Stimulated activated CD4-positive, alpha-beta T cell treated with anti-CD3 and anti-CD28 coated beads, Interleukin-15, amount 100 ng/mL, for 1 hour (primary cell): Measurements from ENCODE around the gene RRP8.
A peak's percentile ranks its signal among the peaks of the same experiment; 100 is the strongest.

Experiments
- DNase-seq, 2 donors: peaks; one replicate each; pipeline ENCODE4 v3.0.0-alpha.2; 2020; ENCODE audit warnings: low read depth in 1 of 2, low spot score in 1 of 2

The RRP8 gene

DNA sequence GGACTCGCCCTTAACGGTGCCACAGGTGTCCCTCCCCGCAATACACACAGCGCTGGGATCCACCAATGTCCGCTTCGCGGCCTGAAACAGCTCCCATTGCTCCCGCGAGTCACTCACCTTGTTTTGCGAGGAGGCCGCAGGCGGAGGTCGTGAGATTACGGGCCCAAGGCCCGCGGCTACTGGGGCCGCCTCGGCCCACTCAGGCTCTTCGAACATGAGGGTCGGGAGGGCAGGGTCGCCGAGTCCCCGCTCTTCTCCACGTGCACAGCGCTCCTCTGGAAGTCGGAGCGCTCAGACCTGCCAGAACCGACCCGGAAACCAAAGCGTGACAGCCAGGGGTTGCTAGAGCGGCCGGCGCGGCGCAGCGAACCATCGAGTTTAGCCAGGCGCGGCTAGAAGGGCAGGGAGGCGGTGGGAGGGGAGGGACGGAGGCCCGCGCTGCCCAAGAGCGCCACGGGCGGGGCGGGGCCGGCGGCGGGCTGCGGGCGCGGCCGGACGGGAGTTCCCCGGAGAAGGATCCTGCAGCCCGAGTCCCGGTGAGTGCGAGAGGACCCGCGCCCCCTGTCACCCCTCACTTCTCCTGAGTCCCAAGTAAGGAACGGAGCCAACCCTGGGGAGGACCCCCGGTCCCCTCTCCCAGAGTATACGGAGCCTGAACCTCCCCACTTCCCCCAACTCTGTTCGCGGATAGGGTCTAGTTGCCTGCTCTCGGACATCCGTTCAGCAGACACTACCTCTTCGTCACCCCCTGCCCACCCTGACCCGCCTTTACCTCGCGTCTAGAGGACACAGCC is at the start of gene RRP8, which contains the start of gene ILK:
Gene RRP8 (minus strand): TSS at position 330 of the 794 bp plus-strand sequence. CDS start 114 bp downstream, at position 216.
Gene ILK (plus strand): TSS at position 488 of the 794 bp plus-strand sequence. CDS start 498 bp downstream, outside the sequence.
- DNase-seq, result peak; percentile 68 to 76

GRCh38 chr11:6653097-6653496 is 49.7 kb upstream of the RRP8 start:
- no peak for DNase-seq

GRCh38 chr11:6652182-6652581 is 48.8 kb upstream of the RRP8 start:
- no peak for DNase-seq

- no peak for DNase-seq
Measured at GRCh38 chr11:6650980-6651379, 47.6 kb upstream of the RRP8 start.

DNA sequence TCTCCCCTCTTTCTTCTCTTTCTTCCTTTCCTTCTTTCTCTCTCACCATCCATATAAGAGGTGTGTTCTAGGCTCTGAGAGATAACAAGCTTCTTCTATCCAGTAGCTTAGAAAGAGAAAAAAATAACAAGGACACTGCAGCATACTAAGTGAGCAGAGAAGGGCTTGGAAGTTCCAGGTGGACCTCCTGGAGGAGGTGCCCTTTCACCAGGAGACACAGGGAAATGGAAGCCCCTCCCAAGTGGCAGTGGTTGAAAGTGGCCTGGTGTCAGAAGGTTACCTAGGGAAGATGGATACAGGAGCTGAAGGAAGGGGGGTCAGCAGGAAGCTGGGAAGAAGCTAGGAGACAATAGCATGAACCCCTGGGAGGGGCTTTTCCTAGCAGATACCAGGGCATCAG is 46.7 kb upstream of the RRP8 start:
- no peak for DNase-seq

DNA sequence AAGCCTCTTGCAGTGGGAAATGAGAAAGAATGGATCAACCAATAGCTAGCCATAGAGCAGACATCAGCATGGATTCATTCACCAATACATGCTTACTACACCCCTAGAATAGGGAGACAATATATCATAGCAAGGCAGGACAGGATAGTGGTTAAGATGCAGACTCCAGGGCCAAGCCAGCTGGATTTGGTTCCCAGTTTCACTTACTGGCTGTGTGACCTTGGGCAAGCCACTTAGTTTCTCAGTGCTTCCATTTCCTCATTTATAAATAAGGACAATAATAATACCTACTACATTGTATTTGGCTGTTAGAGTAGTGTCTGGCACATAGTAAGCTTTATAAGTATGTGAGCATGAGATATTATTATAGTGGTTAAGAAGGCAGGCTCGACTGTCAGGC is 45.1 kb upstream of the RRP8 start:
- DNase-seq, result no peak

DNA sequence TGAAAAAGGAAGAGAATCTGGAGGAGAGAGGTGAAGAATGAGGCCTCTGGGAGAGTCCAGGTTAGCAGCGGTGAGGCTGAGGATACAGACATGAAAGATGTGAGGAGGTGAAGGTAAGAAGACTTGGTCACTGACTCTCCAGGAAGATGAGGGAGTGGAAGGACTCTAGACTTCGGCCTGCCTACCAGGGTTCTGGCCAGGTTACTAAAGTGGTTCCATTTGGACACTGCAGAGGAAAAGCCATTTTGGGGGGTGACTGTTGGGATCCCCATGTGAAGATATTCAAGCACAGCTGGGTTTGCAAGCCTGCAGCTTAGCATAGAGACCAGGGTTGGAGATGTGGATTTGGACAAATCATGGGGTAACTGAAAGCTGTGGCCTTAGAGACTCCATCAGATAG is 44.4 kb upstream of the RRP8 start:
- no peak for DNase-seq

GRCh38 chr11:6646918-6647679 is 43.7 kb upstream of the RRP8 start:
- DNase-seq, result no peak

- no peak for DNase-seq
Measured at GRCh38 chr11:6646576-6646917, 43.1 kb upstream of the RRP8 start.

GRCh38 chr11:6646071-6646470 is 42.7 kb upstream of the RRP8 start:
- no peak for DNase-seq

DNA sequence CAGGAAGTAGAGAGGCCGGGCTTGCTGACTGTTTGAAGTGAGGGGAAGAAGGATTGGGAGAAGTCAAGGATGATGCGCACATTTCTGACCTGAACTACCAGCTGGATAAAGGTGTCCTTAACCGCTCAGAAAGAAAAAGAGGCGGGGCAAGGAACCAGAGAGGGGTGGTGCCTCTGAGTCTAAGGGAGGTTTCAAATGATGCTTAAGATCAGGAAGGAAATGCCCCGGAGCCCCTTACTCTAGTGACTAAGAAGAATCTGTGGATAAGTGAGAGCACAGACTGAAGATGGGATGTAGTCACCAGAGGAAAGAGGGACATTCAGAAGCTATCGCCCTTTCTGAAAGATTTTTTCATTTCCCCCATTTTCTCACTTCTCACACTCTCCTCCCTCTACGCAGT is 39.5 kb upstream of the RRP8 start:
- DNase-seq, result no peak

- no peak for DNase-seq
Measured at GRCh38 chr11:6640985-6641701, 37.7 kb upstream of the RRP8 start.

DNA sequence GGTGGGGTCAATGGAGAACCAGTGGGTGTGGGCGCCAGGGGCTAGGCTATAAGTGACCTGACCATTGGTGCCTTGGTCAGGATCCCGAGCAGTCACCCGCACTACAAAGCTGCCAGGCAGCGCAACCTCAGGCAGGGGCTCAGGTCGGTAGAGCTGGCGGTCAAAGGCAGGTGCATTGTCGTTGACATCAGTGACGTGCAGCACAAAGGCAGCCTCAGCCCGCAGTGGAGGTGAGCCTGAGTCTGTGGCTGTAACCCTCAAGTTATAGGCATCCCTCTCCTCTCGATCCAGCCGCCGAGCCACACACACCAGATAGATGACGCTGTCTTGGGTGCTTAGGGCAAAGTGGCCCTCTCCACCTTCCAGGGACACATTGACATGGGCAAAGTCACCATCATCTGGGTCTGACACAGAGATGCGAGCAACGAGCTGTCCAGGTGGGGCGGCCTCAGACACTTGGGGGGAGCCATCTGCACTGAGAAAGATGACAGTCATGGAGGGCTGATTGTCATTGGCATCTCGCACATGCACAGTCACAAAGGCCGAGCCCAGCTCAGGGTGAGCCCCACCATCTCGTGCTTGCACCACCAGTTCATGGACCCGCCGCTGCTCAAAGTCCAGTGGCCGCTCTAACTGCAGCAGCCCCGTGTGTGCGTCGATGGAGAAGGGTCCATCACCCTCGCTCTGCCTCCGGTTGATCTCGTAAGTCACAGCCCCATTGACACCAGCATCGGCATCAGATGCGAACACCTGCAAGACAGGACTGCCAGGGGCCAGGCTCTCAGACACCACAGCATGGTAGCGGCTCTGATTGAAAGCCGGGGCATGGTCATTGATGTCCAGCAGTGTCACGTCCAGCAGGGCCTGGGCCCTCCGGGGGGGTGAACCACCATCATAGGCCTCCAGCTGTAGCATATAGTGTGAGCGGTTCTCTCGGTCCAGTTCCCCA is 36.9 kb upstream of the RRP8 start:
- DNase-seq, result no peak

- no peak for DNase-seq
Measured at GRCh38 chr11:6638429-6638828, 35.0 kb upstream of the RRP8 start.

DNA sequence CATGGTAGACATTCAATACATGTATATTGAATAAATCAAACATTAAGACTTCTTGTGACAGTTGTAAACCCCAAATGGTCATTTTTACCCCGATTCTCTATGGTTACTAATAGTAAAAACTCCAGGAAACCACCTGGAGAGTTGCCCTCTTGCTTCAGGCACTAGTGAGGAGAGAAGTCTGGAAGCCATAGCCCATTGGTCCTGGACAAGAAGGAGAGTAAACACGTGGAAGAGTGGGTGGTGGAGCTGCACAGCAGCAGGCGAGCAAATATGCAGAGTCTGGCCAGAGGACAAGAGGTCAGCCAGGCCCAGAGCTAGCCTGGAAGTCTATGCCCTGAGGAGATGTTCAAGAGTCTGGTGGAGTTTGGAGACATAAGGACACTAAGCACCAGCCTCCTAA is 34.5 kb upstream of the RRP8 start:
- DNase-seq, result no peak

DNA sequence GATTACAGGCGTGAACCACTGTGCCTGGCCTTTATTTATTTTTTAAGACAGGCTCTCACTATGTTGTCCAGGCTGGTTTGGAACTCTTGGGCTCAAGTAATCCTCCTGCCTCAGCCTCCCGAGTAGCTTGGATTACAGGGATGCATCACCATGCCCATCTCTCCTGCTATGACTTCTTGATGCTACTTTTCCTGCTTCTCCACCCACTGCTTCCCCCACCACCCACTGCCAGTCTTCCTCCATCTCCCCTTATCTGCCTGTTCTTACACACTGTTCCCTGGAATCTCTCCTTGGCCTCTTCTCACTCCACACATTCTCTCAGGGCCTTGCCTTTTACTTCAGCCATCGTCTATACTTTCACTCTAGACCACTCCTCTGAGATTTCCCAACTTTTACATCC is 33.1 kb upstream of the RRP8 start:
- DNase-seq, result no peak

DNA sequence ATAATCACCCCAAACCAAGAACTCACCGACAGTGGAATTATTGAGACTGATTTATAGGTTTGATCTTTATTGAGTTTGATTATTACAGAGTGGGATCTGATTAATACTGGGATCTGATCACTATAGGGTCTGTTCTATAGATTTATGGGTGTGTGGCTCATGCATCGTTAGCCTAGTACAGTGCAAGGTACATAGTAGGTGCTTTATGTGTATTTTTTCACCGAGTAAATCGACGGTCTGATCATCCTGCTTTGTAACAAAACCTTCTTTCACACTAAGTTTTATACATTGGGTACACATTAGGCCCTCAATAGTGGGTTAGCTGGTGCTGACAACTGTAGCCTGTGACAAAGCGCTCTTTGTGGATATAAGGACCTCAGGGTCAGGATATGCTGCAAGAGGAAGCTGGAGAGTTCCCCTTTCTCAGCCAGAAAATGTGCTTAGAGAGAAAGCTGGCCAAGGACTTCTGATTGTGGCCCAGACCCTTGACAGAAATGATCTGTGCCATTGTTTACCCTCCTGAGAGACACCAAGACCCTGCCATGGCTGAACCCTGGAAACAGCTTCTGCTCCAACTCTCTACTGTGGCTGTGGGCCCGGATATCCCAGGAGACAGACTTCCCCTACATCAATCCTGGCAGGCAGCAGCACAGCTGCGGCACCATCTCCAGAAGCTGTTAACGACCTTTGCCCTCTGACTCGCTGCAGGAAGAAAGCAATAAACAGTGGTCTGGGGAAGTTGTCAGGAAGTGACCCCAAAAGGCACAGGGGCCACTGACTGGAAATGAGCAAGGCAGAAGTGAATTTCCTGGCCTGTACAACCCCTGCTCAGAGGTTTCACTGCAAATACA is 31.9 kb upstream of the RRP8 start:
- DNase-seq, result no peak

GRCh38 chr11:6634534-6634933 is 31.1 kb upstream of the RRP8 start:
- no peak for DNase-seq

DNA sequence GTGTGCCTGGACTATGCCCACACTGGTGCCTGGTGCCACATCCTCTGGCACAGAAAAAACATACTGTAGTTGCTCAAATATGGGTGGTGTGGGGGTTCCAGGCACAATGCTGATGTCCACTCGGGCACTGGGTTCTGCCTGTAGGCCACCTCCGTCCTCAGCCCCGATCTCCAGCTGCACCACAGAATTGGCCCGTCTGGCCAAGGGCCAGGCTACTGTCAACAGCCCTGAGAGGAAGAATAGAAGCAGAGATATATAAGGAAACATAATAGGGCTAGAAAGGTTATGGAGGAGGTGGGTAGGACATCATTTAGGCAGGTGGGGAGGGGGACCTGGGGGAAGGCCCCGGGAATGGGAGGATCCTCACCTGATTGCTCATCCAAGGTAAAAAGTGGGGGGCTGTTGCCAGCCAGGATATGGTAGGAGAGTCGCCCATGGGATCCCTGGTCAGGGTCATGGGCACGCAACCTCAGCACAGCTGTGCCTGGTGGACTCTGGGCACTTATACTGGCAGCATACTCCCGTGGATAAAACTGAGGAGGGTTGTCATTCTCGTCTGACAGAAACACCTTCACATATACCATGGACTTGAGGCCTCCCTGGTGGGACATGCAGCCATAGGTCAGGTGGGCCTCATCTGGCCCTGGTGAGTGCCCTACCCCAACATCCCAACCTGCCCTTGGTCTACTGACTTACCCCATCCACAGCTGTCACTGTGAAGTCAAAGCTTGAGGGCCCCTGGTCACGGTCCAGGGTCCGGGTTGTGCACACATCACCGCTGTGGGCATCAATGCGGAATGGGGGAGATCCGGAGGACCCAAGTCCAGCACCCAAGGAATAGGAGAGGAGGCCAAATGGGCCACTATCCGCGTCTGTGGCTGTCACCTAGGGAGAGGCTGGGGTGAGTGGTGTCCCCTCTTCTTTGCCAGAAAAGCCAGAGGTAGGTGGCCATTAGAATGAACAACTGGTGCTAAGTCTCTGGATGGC is 30.3 kb upstream of the RRP8 start:
- no peak for DNase-seq
